K562 (cell line): ENCODE measurements around the gene PITPNB. TPM values are rescaled to one million over a fixed set of nuclear protein-coding genes. Genes with fewer than 3 reads are reported as not detected.
A peak's percentile ranks its signal among the peaks of the same experiment; 100 is the strongest.

ENCODE experiments used
- ATAC-seq: fragments of 200-7000 bp; cut with Tn5 transposase; 3 replicates; pipeline ENCODE4 v1.9.1; 2020; ENCODE audit warnings: moderate library complexity
- BruUV-seq: library from RNA; stranded (reverse); fragments of 400-500 nt; replicated peaks from 2 replicates; lab custom pipeline; 2021; lab: Mats Ljungman, UMichigan
- CTCF ChIA-PET: fragments of 300-600 bp; formaldehyde crosslinking; extraction: SDS; loops from one replicate; lab custom pipeline; 2021; ENCODE audit warnings: low intra/inter-chr PET ratio; lab: Yijun Ruan, JAX
- POLR2A ChIA-PET: fragments of 300-600, 350-650 bp; sonication (Branson Sonifier 250); formaldehyde crosslinking; extraction: SDS; loops from one replicate; lab custom pipeline; 2021; ENCODE audit warnings: antibody characterized with exemption, inconsistent platforms; lab: Yijun Ruan, JAX
- DNase-seq, 4 experiments: peaks; one replicate each; pipeline versions ENCODE4 v3.0.0 to v3.0.0-alpha.2; 2011 to 2018; ENCODE audit warnings: low spot score in 3 of 4, mixed read lengths in 3 of 4; ENCODE audit errors: extremely low read depth in 1 of 4
- FAIRE-seq: peaks from 2 replicates; lab custom pipeline; 2011; peaks lifted over from hg19 to GRCh38; lab: Jason Lieb, UNC
- H2AFZ ChIP-seq: 2 replicates; pipeline ENCODE4 v1.6.0; 2011; ENCODE audit warnings: low read depth, low read length, control low read depth, inconsistent platforms
- H3K27ac ChIP-seq: fragments of 200-600 bp; 3 replicates; pipeline ENCODE4 v1.8.0; 2011; ENCODE audit warnings: low read depth, mild to moderate bottlenecking, control low read depth, inconsistent platforms, low read length, moderate library complexity, mixed read lengths; ENCODE audit errors: extremely low read depth
- H3K27me3 ChIP-seq, 2 experiments: fragments of 300-600 bp in 1 of 2; 2 replicates in 1 of 2; 3 replicates in 1 of 2; pipeline versions ENCODE4 v1.6.0 to v1.8.0; 2011; ENCODE audit warnings: inconsistent platforms in 2 of 2, low read length in 2 of 2, mild to moderate bottlenecking in 1 of 2, mixed read lengths in 1 of 2, moderate library complexity in 1 of 2; ENCODE audit not compliant: control insufficient read depth in 2 of 2, insufficient read depth in 2 of 2
- H3K36me3 ChIP-seq: fragments of 300-600 bp; 3 replicates; pipeline ENCODE4 v1.8.0; 2011; ENCODE audit warnings: mild to moderate bottlenecking, low read length, inconsistent platforms; ENCODE audit not compliant: control insufficient read depth, insufficient read depth
- H3K4me1 ChIP-seq, 2 experiments: fragments of 200-600 bp in 1 of 2; replicated peaks in 1 of 2; 2 replicates in 1 of 2; 3 replicates in 1 of 2; pipeline versions ENCODE4 v1.5.1 to v1.8.0; 2011; ENCODE audit warnings: inconsistent platforms in 2 of 2, low read length in 2 of 2, mild to moderate bottlenecking in 1 of 2, mixed read lengths in 1 of 2, moderate library complexity in 1 of 2; ENCODE audit not compliant: control insufficient read depth in 2 of 2, insufficient read depth in 2 of 2
- H3K4me2 ChIP-seq: 2 replicates; pipeline ENCODE4 v1.6.1; 2011; ENCODE audit warnings: low read length, control low read depth, inconsistent platforms, mixed read lengths; ENCODE audit not compliant: insufficient read depth
- H3K4me3 ChIP-seq: fragments of 200-600 bp; sonication (generic), shearing (Covaris generic); 2 replicates; pipeline ENCODE4 v1.5.1; 2016; ENCODE audit warnings: control low read depth, inconsistent platforms
- H3K79me2 ChIP-seq: fragments of 200-600 bp; 3 replicates; pipeline ENCODE4 v1.8.0; 2011; ENCODE audit warnings: low read length, inconsistent platforms; ENCODE audit not compliant: control insufficient read depth, insufficient read depth
- H3K9ac ChIP-seq, 2 experiments: 2 replicates each; pipeline versions ENCODE4 v1.6.0 to v1.6.1; 2011; ENCODE audit warnings: low read depth in 2 of 2, low read length in 2 of 2, control low read depth in 1 of 2, inconsistent platforms in 1 of 2, mild to moderate bottlenecking in 1 of 2, mixed read lengths in 1 of 2; ENCODE audit not compliant: insufficient read depth in 1 of 2
- H3K9me1 ChIP-seq: one replicate; pipeline ENCODE4 v1.6.0; 2011; ENCODE audit warnings: inconsistent platforms, mild to moderate bottlenecking, low read length, moderate library complexity; ENCODE audit not compliant: control insufficient read depth, insufficient read depth
- H3K9me3 ChIP-seq: replicated peaks from 2 replicates; pipeline ENCODE4 v1.5.1; 2011; ENCODE audit warnings: low read depth, low read length, inconsistent platforms; ENCODE audit not compliant: control insufficient read depth, insufficient read depth
- H4K20me1 ChIP-seq: replicated peaks from 2 replicates; pipeline ENCODE4 v1.6.1; 2011; ENCODE audit warnings: low read length, inconsistent platforms, mixed read lengths; ENCODE audit not compliant: control insufficient read depth, insufficient read depth
- E2F8 ChIP-seq: fragments of 450-650 bp; IDR thresholded peaks from 2 replicates; pipeline ENCODE4 v1.7.1; 2018; ENCODE audit warnings: mild to moderate bottlenecking, low read depth; ENCODE audit not compliant: partially characterized antibody
- ERF ChIP-seq: fragments of 450-650 bp; formaldehyde crosslinking; IDR thresholded peaks from 2 replicates; pipeline ENCODE4 v1.4.0; 2020; ENCODE audit warnings: mild to moderate bottlenecking, mixed read lengths
- FOXJ2 ChIP-seq: fragments of 200-800 bp; sonication (Bioruptor generic); IDR thresholded peaks from 2 replicates; pipeline ENCODE4 v1.6.1; 2016; ENCODE audit warnings: missing genetic modification characterization, missing compliant biosample characterization
- HDAC2 ChIP-seq: fragments of 450-650 bp; IDR thresholded peaks from 2 replicates; pipeline ENCODE4 v1.6.1; 2016; ENCODE audit warnings: mild to moderate bottlenecking
- HNRNPLL ChIP-seq: fragments of 200-400 bp; formaldehyde crosslinking; IDR thresholded peaks from 2 replicates; pipeline ENCODE4 v1.6.1; 2017; ENCODE audit warnings: low read length, low read depth, mild to moderate bottlenecking; ENCODE audit not compliant: poor library complexity, severe bottlenecking
- ILF3 ChIP-seq: fragments of 450-650 bp; IDR thresholded peaks from 2 replicates; pipeline ENCODE4 v1.6.1; 2018; ENCODE audit warnings: antibody characterized with exemption, mild to moderate bottlenecking, moderate library complexity, borderline replicate concordance
- MYBL2 ChIP-seq, 2 experiments: fragments of 450-650 bp in 1 of 2; sonication (generic) in 1 of 2; formaldehyde crosslinking in 1 of 2; IDR thresholded peaks; 2 replicates each; pipeline versions ENCODE4 v1.6.1 to v1.8.1; 2017 to 2022; ENCODE audit warnings: borderline replicate concordance in 1 of 2, inconsistent platforms in 1 of 2, low read depth in 1 of 2, mild to moderate bottlenecking in 1 of 2, missing genetic modification reagents in 1 of 2, moderate library complexity in 1 of 2
- PHB ChIP-seq: fragments of 250-450 bp; sonication (Bioruptor Pico); IDR thresholded peaks from 2 replicates; pipeline ENCODE4 v1.5.0; 2021
- SIN3B ChIP-seq: fragments of 450-650 bp; IDR thresholded peaks from 2 replicates; pipeline ENCODE4 v1.6.1; 2017; ENCODE audit warnings: low read depth, mild to moderate bottlenecking, moderate library complexity
- SREBF2 ChIP-seq: sonication (generic); formaldehyde crosslinking; IDR thresholded peaks from 2 replicates; pipeline ENCODE4 v1.4.0; 2020; ENCODE audit warnings: mild to moderate bottlenecking, missing genetic modification reagents
- TAF9B ChIP-seq: fragments of 450-650 bp; IDR thresholded peaks from 2 replicates; pipeline ENCODE4 v1.6.1; 2018; ENCODE audit warnings: mild to moderate bottlenecking; ENCODE audit not compliant: partially characterized antibody
- TFAM ChIP-seq: fragments of 250-450 bp; sonication (Bioruptor Pico); conservative IDR thresholded peaks from 2 replicates; pipeline ENCODE4 v1.5.0; 2021; ENCODE audit warnings: mild to moderate bottlenecking, moderate library complexity
- ZFP30 ChIP-seq: fragments of 250-450 bp; sonication (Bioruptor Pico); IDR thresholded peaks from 2 replicates; pipeline ENCODE4 v1.8.0; 2022; ENCODE audit warnings: moderate library complexity, mild to moderate bottlenecking, inconsistent platforms, borderline replicate concordance
- WGBS: fragments of 100-300 bp; shearing (Covaris generic); methylation state at CpG from one replicate; pipeline ENCODE4 v1.1.6; 2016; ENCODE audit warnings: low coverage, mixed read lengths; ENCODE audit not compliant: insufficient coverage; ENCODE audit errors: missing lambda C conversion rate; 5-methylcytosine and 5-hydroxymethylcytosine counted together
- in situ Hi-C: fragments of 300-500 bp; cut with MboI; formaldehyde crosslinking; loops from 4 replicates; pipeline ENCODE4 v1.15.0; 2018; ENCODE audit warnings: inconsistent platforms, mixed read lengths
- intact Hi-C: fragments of 100-400 bp; cut with micrococcal nuclease; formaldehyde crosslinking; loops from 2 replicates; pipeline ENCODE4 v1.14.2; 2022
- polyA plus RNA-seq, 8 experiments: library from polyadenylated mRNA; depleted of rRNA in 4 of 8; stranded (reverse) in 5 of 8; unstranded in 3 of 8; fragments of >200 nt; fragmentation: Nextera tagmentation in 2 of 8; fragmentation: Illumina TruSeq in 1 of 8; extraction: Ambion mirVana in 2 of 8; extraction: Trizol in 1 of 8; gene quantifications; 2 replicates each; pipeline versions ENCODE4 v1.2.1 to v1.2.3, GENCODE V29; 2011 to 2014; ENCODE audit warnings: inconsistent platforms in 1 of 8, missing spikeins in 1 of 8
- total RNA-seq, 7 experiments: library from RNA; depleted of rRNA in 6 of 7; stranded (reverse); fragments of >200 nt in 6 of 7; fragmentation: Illumina TruSeq in 2 of 7; extraction: Trizol in 2 of 7; gene quantifications; 2 replicates each; pipeline versions ENCODE4 v1.2.1 to v1.2.3, GENCODE V29; 2011 to 2021; ENCODE audit warnings: low replicate concordance in 1 of 7

PITPNB gene
- total and polyA plus RNA-seq, 9 of the 15 experiments (the other 6 are each of a cell fraction or from before 2014, with no cell fraction given) = 13.1 to 52.4 (median 34.7) TPM

GRCh38 chr22:27919942-27920755, 1.1 kb upstream of the PITPNB start (continued):
- TF ChIP-seq PHB (CRISPR knock-in tag) = no peak
- 0 out of 2 replicates have a peak, but pooled peaks have one; percentile 11 for TF ChIP-seq HDAC2
- no peak for TF ChIP-seq ERF (CRISPR knock-in tag)
- TF ChIP-seq MYBL2 (IDR thresholded peaks at IDR 0.05; ENCODE audit: low read depth) = no peak
- no peak for TF ChIP-seq MYBL2 (CRISPR knock-in tag; IDR thresholded peaks at IDR 0.05; ENCODE audit: borderline replicate concordance)

- 0% methylated on average over 18 of the region's 60 CpGs for WGBS
- Histone ChIP-seq H3K9ac (peak overlapping the region; percentile 61 to 92), H3K4me1 (peaks cover 19 to 33% of the 10 kb centered on the region in 2 experiments), H3K4me2 (peak overlapping the region; percentile 86), H3K27ac (peak overlapping the region; percentile 73), H2AFZ (0 out of 2 replicates have a peak overlapping the region, but pooled peaks have one; percentile 23), H3K27me3 (no peaks in the 10 kb centered on the region), H3K9me1 (no peaks in the 10 kb centered on the region), H3K9me3 (no peaks in the 10 kb centered on the region), H3K36me3 (peaks cover 25% of the 10 kb centered on the region; the same call in 2 of the 3 replicates), H3K4me3 (peak overlapping the region; percentile 64), H3K79me2 (peaks cover 87% of the 10 kb centered on the region), H4K20me1 (peaks cover 15% of the 10 kb centered on the region; the same call in 1 of the 2 replicates)
- POLR2A ChIA-PET = interaction anchor here (0.6 to 2.2 kb wide), 6 partner anchors 9 to 205 kb away, joined by 3 to 8 read pairs (median 3); no protein-coding TSS in a partner anchor
- intact Hi-C loops (no loop called here), in situ Hi-C loops (no loop called here)
- CTCF ChIA-PET = no interaction called here
- DNase-seq = peak; percentile 66 to 74 (median 69)
- ATAC-seq = peak; percentile 73
- FAIRE-seq = no peak
- no TSS peak for BruUV-seq
- TF ChIP-seq ILF3 = no peak
- TF ChIP-seq TFAM = no peak
- no peak for TF ChIP-seq FOXJ2
- no peak for TF ChIP-seq SIN3B
- no peak for TF ChIP-seq E2F8
- TF ChIP-seq HNRNPLL = peak; percentile 39
- peak; percentile 12 for TF ChIP-seq TAF9B
- no peak for TF ChIP-seq SREBF2
- TF ChIP-seq ZFP30 (CRISPR knock-in tag) = no peak
Measured at GRCh38 chr22:27918341-27919221, 475 bp downstream of the PITPNB start.
